ENCODE results near the gene NDUFB3.
"Not testable (repeated sequence)": the region's sequence is repeated elsewhere in the genome, so short reads cannot be mapped to it uniquely, and the experiment has no call there.

The NDUFB3 gene

GRCh38 chr2:201100497-201100896 lies 28.7 kb downstream of the NDUFB3 start:
- DNase-seq, result no peak

- no peak for DNase-seq
Measured at GRCh38 chr2:201105759-201106158, 34.0 kb downstream of the NDUFB3 start.

- no peak for DNase-seq
Measured at GRCh38 chr2:201107624-201108023, 35.8 kb downstream of the NDUFB3 start.

- DNase-seq, result no peak
Measured at GRCh38 chr2:201108341-201108740, 36.5 kb downstream of the NDUFB3 start.

GRCh38 chr2:201109186-201109585 lies 37.4 kb downstream of the NDUFB3 start:
- DNase-seq, result no peak

GRCh38 chr2:201110615-201111014 lies 38.8 kb downstream of the NDUFB3 start:
- DNase-seq, result no peak

GRCh38 chr2:201111096-201111495 lies 39.3 kb downstream of the NDUFB3 start:
- no peak for DNase-seq

DNA sequence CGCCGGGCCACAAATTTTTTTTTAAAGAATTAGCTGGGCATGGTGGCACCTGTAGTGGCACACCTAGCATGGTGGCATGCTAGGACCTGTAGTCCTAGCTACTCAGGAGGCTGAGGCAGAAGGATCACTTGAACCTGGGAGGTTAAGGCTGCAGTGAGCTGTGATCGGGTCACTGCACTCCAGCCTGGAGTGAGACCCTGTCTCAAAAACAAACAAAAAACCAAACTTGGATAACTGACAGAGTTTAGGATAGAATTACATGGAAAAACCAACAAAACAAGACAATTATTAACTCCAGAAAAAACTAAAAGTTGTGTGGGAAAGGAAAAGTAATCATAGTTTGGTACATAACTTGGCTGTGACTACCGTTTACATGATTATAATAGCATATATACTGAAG lies 42.5 kb downstream of the NDUFB3 start:
- no peak for DNase-seq

DNA sequence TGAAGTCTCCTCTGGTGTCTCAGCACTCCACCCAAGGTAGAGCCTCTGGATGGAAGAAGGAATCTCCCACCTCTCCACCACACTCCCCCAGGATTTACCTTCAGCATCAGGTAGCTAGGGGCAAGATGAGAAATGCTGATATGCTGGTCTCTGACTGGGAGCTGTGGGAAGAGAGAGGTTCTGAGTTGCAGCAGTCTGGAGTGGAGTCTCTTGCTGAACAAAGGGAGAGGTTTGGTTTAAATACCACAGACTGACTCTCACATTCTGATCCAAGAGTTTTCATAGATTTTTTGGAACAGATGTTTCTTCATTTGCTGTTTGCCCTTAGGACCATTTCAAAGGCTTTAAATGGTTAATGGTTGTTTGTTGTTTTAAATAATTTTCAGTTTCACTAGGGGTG lies 43.0 kb downstream of the NDUFB3 start:
- DNase-seq, result no peak

- peak; percentile 55 for DNase-seq
Measured at GRCh38 chr2:201116115-201116958, 44.5 kb downstream of the NDUFB3 start, which contains the start of gene CFLAR. Gene CFLAR, plus strand, starts transcription at chr2:201116164. Its CDS starts 13,702 bp downstream, at chr2:201129866.

GRCh38 chr2:201116959-201117734 lies 45.3 kb downstream of the NDUFB3 start:
- DNase-seq, result peak; percentile 84

GRCh38 chr2:201117735-201118094 lies 45.9 kb downstream of the NDUFB3 start:
- not testable (repeated sequence) for DNase-seq

DNA sequence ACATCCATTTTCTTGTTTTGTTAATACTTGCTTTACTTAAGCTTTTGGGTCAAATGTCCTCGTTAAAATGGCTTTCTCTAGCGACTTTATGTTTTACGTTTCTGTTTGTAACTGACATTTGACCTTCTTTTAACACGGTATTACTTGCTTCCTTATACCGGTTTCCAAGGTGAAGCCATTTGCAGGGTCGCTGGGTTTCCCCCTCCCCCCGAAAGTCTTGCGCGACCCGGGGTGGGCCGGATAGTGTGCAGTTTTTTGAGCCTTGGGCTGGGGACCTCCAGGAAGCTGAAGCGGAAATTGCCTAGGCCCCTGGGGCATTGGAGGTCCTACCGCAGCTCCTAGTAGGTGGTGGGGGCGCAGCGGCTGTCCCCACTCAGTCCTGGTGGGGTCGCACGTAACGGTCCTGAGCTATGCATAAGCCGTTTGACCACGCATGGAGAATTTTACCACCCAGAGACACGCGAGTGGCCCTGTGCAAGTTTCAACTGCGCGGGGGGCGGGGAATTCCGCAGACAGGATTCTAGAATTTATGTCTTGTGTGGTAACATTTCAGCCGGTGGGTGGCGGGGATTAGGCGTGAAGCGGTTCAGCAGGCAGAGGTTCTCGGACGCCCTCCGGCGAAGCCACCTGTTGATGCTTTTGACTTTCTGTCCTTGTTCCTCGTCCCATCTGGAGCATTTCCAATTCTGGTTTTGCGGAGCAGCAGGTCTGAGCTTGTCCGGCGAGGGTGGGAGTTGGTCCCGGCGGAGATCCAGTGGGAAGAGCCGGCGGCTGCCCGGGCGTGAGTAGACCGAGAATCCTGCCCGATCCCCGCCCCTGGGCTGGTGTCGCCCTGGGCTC lies 46.5 kb downstream of the NDUFB3 start:
- peak; percentile 82 for DNase-seq

- no peak for DNase-seq
Measured at GRCh38 chr2:201118961-201119854, 47.4 kb downstream of the NDUFB3 start.

- DNase-seq, result no peak
Measured at GRCh38 chr2:201122276-201122675, 50.5 kb downstream of the NDUFB3 start.

GRCh38 chr2:201126308-201127151 lies 54.7 kb downstream of the NDUFB3 start:
- DNase-seq, result peak; percentile 49

GRCh38 chr2:201127152-201127511 lies 55.3 kb downstream of the NDUFB3 start:
- no peak for DNase-seq

DNA sequence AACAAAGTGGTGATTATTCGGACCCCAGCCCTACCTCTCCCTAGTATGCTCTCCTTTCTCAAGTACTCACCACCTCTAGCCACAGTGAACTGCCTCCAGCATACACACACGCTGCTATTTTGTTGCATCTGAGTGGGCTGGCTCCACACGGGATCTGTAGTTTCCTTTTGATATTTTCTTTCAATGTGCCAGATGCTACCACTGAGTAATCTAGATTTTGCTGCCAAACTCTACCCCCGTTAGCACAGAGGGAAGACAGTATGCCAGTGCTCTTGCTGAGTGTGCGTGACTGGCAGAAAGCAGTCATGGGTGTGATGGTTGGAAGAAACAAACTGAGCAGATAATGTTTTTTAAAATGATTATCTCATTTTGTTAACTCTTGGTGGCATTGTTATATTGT lies 55.8 kb downstream of the NDUFB3 start:
- peak; percentile 41 for DNase-seq

DNA sequence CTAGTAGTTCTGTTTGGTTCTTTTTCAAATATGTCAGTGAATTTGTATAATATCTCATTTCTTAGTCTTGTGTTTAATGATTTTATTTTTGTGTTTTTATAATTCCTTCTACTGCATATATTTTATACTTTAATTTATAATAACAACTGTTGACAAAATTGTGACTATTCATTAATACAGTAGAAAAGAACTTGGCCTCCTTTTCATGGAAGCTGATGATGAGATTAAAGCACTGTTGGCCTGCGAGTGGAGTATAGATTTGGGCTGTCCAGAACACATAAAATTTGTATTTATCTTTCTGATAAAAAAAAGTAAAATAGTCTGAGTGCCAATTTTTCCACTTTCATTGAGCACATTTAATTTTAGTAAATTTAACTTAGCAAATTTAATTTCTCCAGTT lies 56.2 kb downstream of the NDUFB3 start:
- no peak for DNase-seq

DNA sequence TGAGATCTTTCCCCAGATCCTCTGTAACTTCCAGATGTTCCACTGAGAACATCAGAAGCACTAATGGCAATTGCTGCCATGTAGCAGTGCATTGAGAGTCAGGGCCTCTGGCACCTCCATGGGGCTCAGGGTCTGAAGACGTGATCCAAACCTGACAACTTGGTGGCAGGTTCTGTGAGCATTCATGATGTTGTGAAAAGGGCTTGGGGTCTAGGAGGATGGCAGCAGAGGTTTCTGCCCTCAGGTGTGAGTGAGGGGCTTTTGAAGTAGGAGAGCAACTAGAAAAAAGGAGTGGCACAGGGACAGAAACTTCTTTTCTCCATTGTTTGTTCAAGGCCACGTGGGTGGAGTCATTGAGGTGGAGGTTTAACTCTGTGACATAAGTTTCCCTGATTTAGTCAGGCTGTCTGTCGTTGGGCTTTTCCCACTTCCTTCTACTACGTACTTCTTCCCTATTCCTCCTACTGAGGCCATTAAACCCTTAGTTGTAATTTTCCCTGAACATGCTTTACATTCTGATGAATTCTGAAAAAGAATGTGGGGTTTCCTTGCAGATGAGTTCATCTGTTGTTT lies 57.2 kb downstream of the NDUFB3 start:
- DNase-seq, result peak; percentile 83
